ENCODE measurements around the gene CEP112. TPM values are rescaled to one million over a fixed set of nuclear protein-coding genes. Genes with fewer than 3 reads are reported as not detected.

The CEP112 gene
- total and polyA plus RNA-seq, 2 of the 13 experiments (the other 11 are each of a cell fraction or from before 2014, with no cell fraction given) = 1.2 to 3.4 TPM

- 0 out of 2 replicates have a peak, but pooled peaks cover 6% of the 10 kb centered on the region for H3K4me1 ChIP-seq (ENCODE audit: insufficient read depth, low read length)
- TF ChIP-seq ZNF20 (CRISPR knock-in tag; IDR thresholded peaks at IDR 0.05) (no peak), ZFP36 (IDR thresholded peaks at IDR 0.05; ENCODE audit: borderline replicate concordance, low read depth, low read length, partially characterized antibody) (no peak), ZNF564 (CRISPR knock-in tag; IDR thresholded peaks at IDR 0.05) (no peak), MTA1 (CRISPR knock-in tag; IDR thresholded peaks at IDR 0.05; ENCODE audit: borderline replicate concordance) (no peak), ZNF543 (CRISPR knock-in tag; IDR thresholded peaks at IDR 0.05) (no peak), KDM4B (CRISPR knock-in tag; IDR thresholded peaks at IDR 0.05) (no peak), ZNF205 (CRISPR knock-in tag; IDR thresholded peaks at IDR 0.05) (no peak), HNF4G (IDR thresholded peaks at IDR 0.05; ENCODE audit: borderline replicate concordance, low read depth, low read length) (no peak), HNF4G (CRISPR knock-in tag; IDR thresholded peaks at IDR 0.05; ENCODE audit: borderline replicate concordance, low read depth) (no peak), NR2C2 (CRISPR knock-in tag; IDR thresholded peaks at IDR 0.05; ENCODE audit: borderline replicate concordance) (no peak), PAWR (CRISPR knock-in tag; IDR thresholded peaks at IDR 0.05; ENCODE audit: borderline replicate concordance) (no peak), TRIM22 (IDR thresholded peaks at IDR 0.05) (no peak), ZNF572 (CRISPR knock-in tag; IDR thresholded peaks at IDR 0.05) (no peak), BCL6 (CRISPR knock-in tag; IDR thresholded peaks at IDR 0.05) (no peak), KMT2A (CRISPR knock-in tag; IDR thresholded peaks at IDR 0.05) (no peak)
- TF ChIP-seq, protein P1, sequence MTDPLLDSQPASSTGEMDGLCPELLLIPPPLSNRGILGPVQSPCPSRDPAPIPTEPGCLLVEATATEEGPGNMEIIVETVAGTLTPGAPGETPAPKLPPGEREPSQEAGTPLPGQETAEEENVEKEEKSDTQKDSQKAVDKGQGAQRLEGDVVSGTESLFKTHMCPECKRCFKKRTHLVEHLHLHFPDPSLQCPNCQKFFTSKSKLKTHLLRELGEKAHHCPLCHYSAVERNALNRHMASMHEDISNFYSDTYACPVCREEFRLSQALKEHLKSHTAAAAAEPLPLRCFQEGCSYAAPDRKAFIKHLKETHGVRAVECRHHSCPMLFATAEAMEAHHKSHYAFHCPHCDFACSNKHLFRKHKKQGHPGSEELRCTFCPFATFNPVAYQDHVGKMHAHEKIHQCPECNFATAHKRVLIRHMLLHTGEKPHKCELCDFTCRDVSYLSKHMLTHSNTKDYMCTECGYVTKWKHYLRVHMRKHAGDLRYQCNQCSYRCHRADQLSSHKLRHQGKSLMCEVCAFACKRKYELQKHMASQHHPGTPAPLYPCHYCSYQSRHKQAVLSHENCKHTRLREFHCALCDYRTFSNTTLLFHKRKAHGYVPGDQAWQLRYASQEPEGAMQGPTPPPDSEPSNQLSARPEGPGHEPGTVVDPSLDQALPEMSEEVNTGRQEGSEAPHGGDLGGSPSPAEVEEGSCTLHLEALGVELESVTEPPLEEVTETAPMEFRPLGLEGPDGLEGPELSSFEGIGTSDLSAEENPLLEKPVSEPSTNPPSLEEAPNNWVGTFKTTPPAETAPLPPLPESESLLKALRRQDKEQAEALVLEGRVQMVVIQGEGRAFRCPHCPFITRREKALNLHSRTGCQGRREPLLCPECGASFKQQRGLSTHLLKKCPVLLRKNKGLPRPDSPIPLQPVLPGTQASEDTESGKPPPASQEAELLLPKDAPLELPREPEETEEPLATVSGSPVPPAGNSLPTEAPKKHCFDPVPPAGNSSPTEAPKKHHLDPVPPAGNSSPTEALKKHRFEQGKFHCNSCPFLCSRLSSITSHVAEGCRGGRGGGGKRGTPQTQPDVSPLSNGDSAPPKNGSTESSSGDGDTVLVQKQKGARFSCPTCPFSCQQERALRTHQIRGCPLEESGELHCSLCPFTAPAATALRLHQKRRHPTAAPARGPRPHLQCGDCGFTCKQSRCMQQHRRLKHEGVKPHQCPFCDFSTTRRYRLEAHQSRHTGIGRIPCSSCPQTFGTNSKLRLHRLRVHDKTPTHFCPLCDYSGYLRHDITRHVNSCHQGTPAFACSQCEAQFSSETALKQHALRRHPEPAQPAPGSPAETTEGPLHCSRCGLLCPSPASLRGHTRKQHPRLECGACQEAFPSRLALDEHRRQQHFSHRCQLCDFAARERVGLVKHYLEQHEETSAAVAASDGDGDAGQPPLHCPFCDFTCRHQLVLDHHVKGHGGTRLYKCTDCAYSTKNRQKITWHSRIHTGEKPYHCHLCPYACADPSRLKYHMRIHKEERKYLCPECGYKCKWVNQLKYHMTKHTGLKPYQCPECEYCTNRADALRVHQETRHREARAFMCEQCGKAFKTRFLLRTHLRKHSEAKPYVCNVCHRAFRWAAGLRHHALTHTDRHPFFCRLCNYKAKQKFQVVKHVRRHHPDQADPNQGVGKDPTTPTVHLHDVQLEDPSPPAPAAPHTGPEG (CRISPR knock-in tag; IDR thresholded peaks at IDR 0.05) = no peak
- CTCF ChIA-PET (ENCODE audit: low intra/inter-chr PET ratio, low total read pairs) = no interaction called here
- in situ Hi-C loops (cut with HindIII; ENCODE audit: extremely low pct_ligation_motif_present, low pct_unique_long_range_greater_than_20kb) (no loop called here), intact Hi-C loops (cut with micrococcal nuclease; ENCODE audit: unreplicated experiment) (no loop called here)
- H3K79me2 ChIP-seq (ENCODE audit: insufficient read depth, low read length) = no peaks in the 10 kb centered on the region
- H3K27ac ChIP-seq (ENCODE audit: extremely low read length, insufficient read depth, low read length) = no peak overlapping the region
- no peaks in the 10 kb centered on the region; a peak in 1 of 5 replicates for H3K27me3 ChIP-seq (ENCODE audit: control insufficient read depth in 1 of 2, insufficient read depth in 2 of 2, low read length in 2 of 2)
- H2AFZ ChIP-seq (ENCODE audit: low read length) = no peak overlapping the region
- no peak overlapping the region for H3K4me3 ChIP-seq (replicated peaks in 1 of 3; ENCODE audit: insufficient read depth in 1 of 3, low read depth in 2 of 3, low read length in 3 of 3)
- H3K36me3 ChIP-seq (replicated peaks in 1 of 2; ENCODE audit: control insufficient read depth in 1 of 2, insufficient read depth in 2 of 2, low read length in 2 of 2) = no peaks in the 10 kb centered on the region
- no peak overlapping the region for H3K4me2 ChIP-seq (ENCODE audit: low read depth, low read length)
- POLR2A ChIA-PET = no interaction called here
- 6% methylated on average over 1 of the region's 1 CpG for WGBS (ENCODE audit: low lambda C conversion rate)
- H4K20me1 ChIP-seq (ENCODE audit: insufficient read depth, low read length) = no peaks in the 10 kb centered on the region
- H3K9me3 ChIP-seq (ENCODE audit: low read length) = no peaks in the 10 kb centered on the region
- DNase-seq (ENCODE audit: low spot score) (no peak), FAIRE-seq (no peak), ATAC-seq (no peak)
- H3K9ac ChIP-seq (ENCODE audit: insufficient read depth, low read depth, low read length) = no peak overlapping the region
- no TSS peak for BruUV-seq (replicated peaks)
Measured at GRCh38 chr17:65600518-65600917, 591.4 kb downstream of the CEP112 start.

All from HepG2 (cell line).